Lower lobe of right lung (tissue), 2 donors: ENCODE data around the gene ZNF462. TPM values are rescaled to one million over a fixed set of nuclear protein-coding genes. Genes with fewer than 3 reads are reported as not detected.

Source experiments
- ATAC-seq, 2 donors: fragments of 200-7000 bp; cut with Tn5 transposase; one replicate each; pipeline ENCODE4 v1.9.1; 2020 to 2022; ENCODE audit warnings: mild to moderate bottlenecking in 2 of 2, moderate library complexity in 2 of 2
- DNase-seq: peaks from one replicate; pipeline ENCODE4 v3.0.0-alpha.2; 2020
- H3K27ac ChIP-seq: fragments of 200-600 bp; one replicate; pipeline ENCODE4 v1.8.0; 2022
- H3K27me3 ChIP-seq: fragments of 200-600 bp; one replicate; pipeline ENCODE4 v1.8.0; 2022; ENCODE audit warnings: low read depth
- H3K36me3 ChIP-seq: fragments of 200-600 bp; one replicate; pipeline ENCODE4 v1.8.0; 2022; ENCODE audit warnings: mild to moderate bottlenecking
- H3K4me1 ChIP-seq: fragments of 200-600 bp; one replicate; pipeline ENCODE4 v1.8.0; 2022
- H3K4me3 ChIP-seq: fragments of 200-600 bp; one replicate; pipeline ENCODE4 v1.8.0; 2022; ENCODE audit warnings: mild to moderate bottlenecking
- H3K9me3 ChIP-seq: fragments of 200-600 bp; one replicate; pipeline ENCODE4 v1.8.0; 2022
- intact Hi-C: fragments of 100-400 bp; cut with DNase I; formaldehyde crosslinking; loops from one replicate; pipeline ENCODE4 v1.11.0; 2022
- total RNA-seq: library from RNA; stranded (reverse); fragmentation: NEBNext Ultra II Directional; extraction: Animal tissue kit (Norgen Biotek cat#: 25700); gene quantifications from one replicate; pipeline ENCODE4 v1.2.1, GENCODE V29; 2021
- TF ChIP-seq, protein P1 (sequence below): fragments of 200-600 bp; IDR thresholded peaks from one replicate; pipeline ENCODE4 v1.8.0; 2022; ENCODE audit warnings: antibody characterized with exemption, mild to moderate bottlenecking
- donor health status: DM: no; HTN: yes; CAD: no; lungs with severe emphysema.

Gene ZNF462
- total RNA-seq, 1 donor from 2014 or later: 24.4 TPM

DNA sequence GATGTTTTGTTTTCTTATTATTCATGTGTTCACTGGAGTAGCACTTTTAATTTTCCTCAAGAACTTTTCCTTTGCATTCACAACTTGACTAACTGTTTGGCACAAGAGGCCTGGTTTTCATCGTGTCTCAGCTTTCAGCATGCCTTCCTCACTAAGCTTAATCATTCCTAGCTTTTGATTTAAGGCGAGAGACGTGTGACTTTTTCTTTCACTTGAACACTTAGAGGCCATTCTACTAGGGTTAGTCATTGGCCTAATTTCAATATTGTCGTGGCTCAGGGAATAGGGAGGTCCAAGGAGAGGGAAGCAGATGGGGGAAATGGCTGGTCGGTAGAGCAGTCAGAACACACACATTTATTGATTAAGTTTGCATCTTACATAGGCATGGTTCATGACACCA, 94.0 kb downstream of the ZNF462 start:
- TF ChIP-seq, protein P1, sequence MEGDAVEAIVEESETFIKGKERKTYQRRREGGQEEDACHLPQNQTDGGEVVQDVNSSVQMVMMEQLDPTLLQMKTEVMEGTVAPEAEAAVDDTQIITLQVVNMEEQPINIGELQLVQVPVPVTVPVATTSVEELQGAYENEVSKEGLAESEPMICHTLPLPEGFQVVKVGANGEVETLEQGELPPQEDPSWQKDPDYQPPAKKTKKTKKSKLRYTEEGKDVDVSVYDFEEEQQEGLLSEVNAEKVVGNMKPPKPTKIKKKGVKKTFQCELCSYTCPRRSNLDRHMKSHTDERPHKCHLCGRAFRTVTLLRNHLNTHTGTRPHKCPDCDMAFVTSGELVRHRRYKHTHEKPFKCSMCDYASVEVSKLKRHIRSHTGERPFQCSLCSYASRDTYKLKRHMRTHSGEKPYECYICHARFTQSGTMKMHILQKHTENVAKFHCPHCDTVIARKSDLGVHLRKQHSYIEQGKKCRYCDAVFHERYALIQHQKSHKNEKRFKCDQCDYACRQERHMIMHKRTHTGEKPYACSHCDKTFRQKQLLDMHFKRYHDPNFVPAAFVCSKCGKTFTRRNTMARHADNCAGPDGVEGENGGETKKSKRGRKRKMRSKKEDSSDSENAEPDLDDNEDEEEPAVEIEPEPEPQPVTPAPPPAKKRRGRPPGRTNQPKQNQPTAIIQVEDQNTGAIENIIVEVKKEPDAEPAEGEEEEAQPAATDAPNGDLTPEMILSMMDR: no peak
- no peak overlapping the region for H3K4me3 ChIP-seq
- no peak overlapping the region for H3K27ac ChIP-seq
- peaks cover 7% of the 10 kb centered on the region for H3K36me3 ChIP-seq
- no peaks in the 10 kb centered on the region for H3K27me3 ChIP-seq
- H3K9me3 ChIP-seq: no peaks in the 10 kb centered on the region
- H3K4me1 ChIP-seq: no peaks in the 10 kb centered on the region
- DNase-seq (no peak), ATAC-seq (no peak)
- intact Hi-C loops: no loop called here

DNA sequence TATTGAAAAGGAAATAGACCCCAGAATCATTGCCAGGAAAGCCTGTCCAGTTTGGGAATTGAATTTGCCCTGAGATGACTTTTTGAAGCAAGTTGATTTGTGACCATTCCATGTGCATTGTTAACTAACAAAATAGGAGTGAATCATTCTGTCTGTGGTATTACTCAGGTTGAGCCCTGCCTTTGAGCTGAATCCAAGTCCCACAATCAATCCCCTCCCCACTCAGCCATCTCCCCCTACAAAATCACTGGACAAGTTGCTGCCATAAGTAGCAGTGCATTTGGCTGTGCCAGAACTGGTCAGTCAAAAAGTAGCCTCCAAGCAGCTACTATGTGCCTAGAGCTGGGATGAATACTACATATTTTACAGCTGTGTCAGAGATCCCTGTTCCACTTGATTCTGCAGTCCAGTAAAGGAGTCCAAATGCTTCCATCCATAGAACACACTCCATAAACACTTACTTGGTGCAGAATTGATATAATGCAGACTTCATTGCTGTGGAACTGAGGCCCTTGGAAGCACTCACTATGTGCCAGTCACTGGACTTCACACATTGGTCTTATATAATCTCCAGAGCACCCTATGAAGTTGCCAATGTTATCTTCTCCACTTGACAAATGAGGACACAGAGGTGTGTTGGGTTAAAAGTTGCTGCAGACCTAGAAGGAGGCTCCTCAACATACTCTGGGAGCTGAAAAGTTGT, 96.1 kb downstream of the ZNF462 start:
- TF ChIP-seq, protein P1: no peak
- ATAC-seq: no peak
- intact Hi-C loops: no loop called here
- Histone ChIP-seq H3K36me3 (peaks cover 7% of the 10 kb centered on the region), H3K4me3 (no peak overlapping the region), H3K27ac (no peak overlapping the region), H3K4me1 (peaks cover 6% of the 10 kb centered on the region), H3K27me3 (no peaks in the 10 kb centered on the region), H3K9me3 (no peaks in the 10 kb centered on the region)
- no peak for DNase-seq

GRCh38 chr9:106960258-106960657, 97.3 kb downstream of the ZNF462 start:
- TF ChIP-seq, protein P1: no peak
- intact Hi-C loops: no loop called here
- Histone ChIP-seq H3K36me3 (peaks cover 7% of the 10 kb centered on the region), H3K27me3 (no peaks in the 10 kb centered on the region), H3K4me3 (no peak overlapping the region), H3K4me1 (peaks cover 6% of the 10 kb centered on the region), H3K9me3 (no peaks in the 10 kb centered on the region), H3K27ac (no peak overlapping the region)
- ATAC-seq (no peak), DNase-seq (no peak)

- Histone ChIP-seq H3K4me1 (peaks cover 6% of the 10 kb centered on the region), H3K4me3 (no peak overlapping the region), H3K27me3 (no peaks in the 10 kb centered on the region), H3K36me3 (peaks cover 7% of the 10 kb centered on the region), H3K27ac (peak overlapping the region; percentile 8), H3K9me3 (no peaks in the 10 kb centered on the region)
- intact Hi-C loops: no loop called here
- ATAC-seq (no peak), DNase-seq (no peak)
- TF ChIP-seq, protein P1: no peak
These were observed 98.7 kb downstream of the ZNF462 start for GRCh38 chr9:106961623-106962022.

- DNase-seq (no peak), ATAC-seq (no peak)
- TF ChIP-seq, protein P1: no peak
- peaks cover 6% of the 10 kb centered on the region for H3K4me1 ChIP-seq
- intact Hi-C loops: no loop called here
- H3K36me3 ChIP-seq: peaks cover 7% of the 10 kb centered on the region
- H3K4me3 ChIP-seq: no peak overlapping the region
- H3K27ac ChIP-seq: peak overlapping the region; percentile 8
- H3K9me3 ChIP-seq: no peaks in the 10 kb centered on the region
- no peaks in the 10 kb centered on the region for H3K27me3 ChIP-seq
These were observed 99.2 kb downstream of the ZNF462 start for GRCh38 chr9:106962122-106962521.
